Karpas-422 (cell line): ENCODE measurements around the gene ATG2A. TPM values are rescaled to one million over a fixed set of nuclear protein-coding genes. Genes with fewer than 3 reads are reported as not detected.

Experiments used
- DNase-seq: peaks from one replicate; pipeline ENCODE4 v3.0.0-alpha.2; 2015
- H2AFZ ChIP-seq: fragments of 200-600 bp; sonication (generic); 2 replicates; pipeline ENCODE4 v1.6.1; 2014; ENCODE audit warnings: antibody characterized with exemption, low read length, mixed read lengths
- H3K27ac ChIP-seq: fragments of 200-600 bp; sonication (generic); 2 replicates; pipeline ENCODE4 v1.5.1; 2014; ENCODE audit warnings: mild to moderate bottlenecking, low read length, moderate library complexity
- H3K27me3 ChIP-seq: fragments of 200-600 bp; sonication (generic); 2 replicates; pipeline ENCODE4 v1.6.1; 2014; ENCODE audit warnings: low read length, mixed read lengths
- H3K36me3 ChIP-seq: fragments of 200-600 bp; sonication (generic); 2 replicates; pipeline ENCODE4 v1.6.1; 2014; ENCODE audit warnings: low read length, mixed read lengths; ENCODE audit not compliant: insufficient read depth
- H3K4me1 ChIP-seq: fragments of 200-600 bp; sonication (generic); 2 replicates; pipeline ENCODE4 v1.6.1; 2014; ENCODE audit warnings: mild to moderate bottlenecking, low read length, mixed read lengths
- H3K4me2 ChIP-seq: fragments of 200-600 bp; sonication (generic); 2 replicates; pipeline ENCODE4 v1.6.1; 2014; ENCODE audit warnings: low read length, low read depth, mild to moderate bottlenecking; ENCODE audit not compliant: poor library complexity, severe bottlenecking
- H3K4me3 ChIP-seq: fragments of 200-600 bp; sonication (generic); 2 replicates; pipeline ENCODE4 v1.5.1; 2014; ENCODE audit warnings: mild to moderate bottlenecking, antibody characterized with exemption, low read length, mixed read lengths
- H3K79me2 ChIP-seq: fragments of 200-600 bp; sonication (generic); 2 replicates; pipeline ENCODE4 v1.6.1; 2014; ENCODE audit warnings: mild to moderate bottlenecking, low read length, mixed read lengths
- H3K9ac ChIP-seq: fragments of 200-600 bp; sonication (generic); 2 replicates; pipeline ENCODE4 v1.6.0; 2014; ENCODE audit warnings: low read length
- H3K9me2 ChIP-seq: fragments of 200-600 bp; sonication (generic), shearing (Covaris generic); replicated peaks from 2 replicates; pipeline ENCODE4 v1.6.0; 2014; ENCODE audit warnings: mild to moderate bottlenecking, low read length, moderate library complexity; ENCODE audit not compliant: insufficient read depth
- H3K9me3 ChIP-seq: fragments of 300-700, 200-600 bp; sonication (generic); 2 replicates; pipeline ENCODE4 v1.6.1; 2014; ENCODE audit warnings: low read length, mixed read lengths
- H4K20me1 ChIP-seq: fragments of 200-600 bp; sonication (generic); 2 replicates; pipeline ENCODE4 v1.6.1; 2014; ENCODE audit warnings: mild to moderate bottlenecking, antibody characterized with exemption, low read length, low read depth; ENCODE audit not compliant: insufficient read depth
- total RNA-seq: library from RNA; depleted of rRNA; stranded (reverse); fragments of >200 nt; shearing (Covaris generic); gene quantifications from 2 replicates; pipeline ENCODE4 v1.2.3, GENCODE V29; 2014; ENCODE audit warnings: low replicate concordance; rRNA removed

Gene ATG2A
- 16.2 and 24.6 TPM in 2 replicates for total RNA-seq

DNA sequence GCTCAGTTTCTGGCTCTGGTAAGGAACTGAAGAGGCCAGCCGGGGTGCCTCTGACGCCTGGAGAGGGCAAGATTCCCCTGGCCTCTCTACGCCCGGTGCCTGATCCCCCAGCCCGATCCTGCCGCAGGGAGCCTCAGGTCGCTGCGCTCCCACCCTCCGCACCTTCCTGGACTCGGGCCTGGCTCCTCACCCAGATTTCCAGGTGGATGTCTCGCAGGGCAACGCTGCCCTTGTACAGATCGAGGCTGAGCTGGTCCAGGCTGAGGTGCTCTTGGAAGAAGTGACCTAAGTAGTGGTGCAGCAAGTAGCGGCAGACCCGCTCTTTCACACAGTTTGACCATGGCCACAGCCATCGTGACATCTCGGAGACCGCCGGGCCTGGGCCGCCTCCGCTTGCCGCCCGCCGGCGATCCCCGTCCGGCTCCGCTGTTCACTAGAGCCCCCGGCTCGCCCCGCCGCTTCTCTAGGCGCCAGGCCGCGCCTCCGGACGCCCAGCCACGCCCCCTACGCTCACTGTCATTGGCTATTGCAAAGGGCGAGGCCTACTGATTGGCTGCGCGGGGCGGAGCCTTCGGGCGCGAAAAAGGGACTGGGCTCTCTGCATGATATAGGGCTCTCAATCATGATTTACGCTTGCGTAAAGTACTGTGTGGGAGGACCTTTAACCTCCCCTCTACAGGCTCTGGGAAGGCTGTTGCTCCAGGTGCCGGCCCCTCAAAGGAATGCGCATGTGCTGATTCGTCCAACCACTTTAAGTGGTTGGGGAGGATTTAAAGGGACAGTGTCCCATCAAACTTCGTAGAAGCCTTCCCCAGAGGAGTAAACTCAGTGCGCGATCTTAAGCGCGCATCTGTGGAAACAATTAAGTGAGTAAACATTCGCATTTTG lies at the start of gene ATG2A:
ATG2A (minus strand) TSS at position 435 of the 888 bp plus-strand sequence; CDS start at position 361, 74 bp downstream.
- peak within 1 kb of the TSS; percentile 90 for H2AFZ ChIP-seq

DNA sequence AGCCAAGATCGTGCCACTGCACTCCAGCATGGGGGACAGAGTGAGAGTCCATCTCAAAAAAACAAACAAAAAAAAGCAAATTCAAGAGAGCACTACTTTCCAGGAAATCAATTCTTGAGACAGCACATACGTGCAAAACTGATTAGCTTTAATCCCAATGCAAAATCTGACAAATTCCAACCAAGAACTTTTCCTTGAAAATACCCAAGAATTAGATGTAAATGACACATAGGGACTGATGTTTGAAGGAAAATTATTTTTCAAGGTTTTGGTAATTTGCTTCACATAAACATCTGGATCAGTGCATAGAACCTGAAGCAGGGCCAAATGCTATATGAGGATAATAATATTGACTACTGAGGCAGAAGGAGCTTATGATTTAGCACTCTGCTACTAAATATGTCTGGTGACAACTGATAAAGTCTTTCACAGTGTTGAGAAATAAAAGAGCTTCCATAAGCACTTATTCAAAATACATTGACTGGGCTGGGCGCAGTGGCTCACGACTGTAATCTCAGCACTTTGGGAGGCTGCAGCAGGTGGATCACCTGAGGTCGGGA lies 46.1 kb upstream of the ATG2A start:
- Histone ChIP-seq H3K27me3 (no peaks in the 10 kb centered on the region), H3K36me3 (no peaks in the 10 kb centered on the region), H3K4me1 (peaks cover 7% of the 10 kb centered on the region), H3K9me2 (no peaks in the 10 kb centered on the region), H3K27ac (no peak overlapping the region), H3K4me2 (no peak overlapping the region), H2AFZ (no peak overlapping the region), H3K4me3 (no peak overlapping the region), H3K79me2 (no peaks in the 10 kb centered on the region), H3K9ac (no peak overlapping the region), H4K20me1 (no peaks in the 10 kb centered on the region), H3K9me3 (no peaks in the 10 kb centered on the region)
- no peak for DNase-seq

More for the DNA sequence above, at the start of gene ATG2A:
- H3K27ac ChIP-seq = peak within 1 kb of the TSS; percentile 69
- no peaks in the 10 kb centered on the region for H4K20me1 ChIP-seq
- peaks cover 4% of the 10 kb centered on the region; the same call in 1 of the 2 replicates for H3K36me3 ChIP-seq
- H3K79me2 ChIP-seq = peaks cover 21% of the 10 kb centered on the region
- peak within 1 kb of the TSS; percentile 84 for H3K9ac ChIP-seq
- H3K4me2 ChIP-seq = peak within 1 kb of the TSS; percentile 99
- H3K9me3 ChIP-seq = no peaks in the 10 kb centered on the region
- H3K9me2 ChIP-seq = no peaks in the 10 kb centered on the region
- H3K4me3 ChIP-seq = peak within 1 kb of the TSS; percentile 85
- H3K27me3 ChIP-seq = no peaks in the 10 kb centered on the region
- peak; percentile 99 for DNase-seq
- H3K4me1 ChIP-seq = peaks cover 39% of the 10 kb centered on the region

DNA sequence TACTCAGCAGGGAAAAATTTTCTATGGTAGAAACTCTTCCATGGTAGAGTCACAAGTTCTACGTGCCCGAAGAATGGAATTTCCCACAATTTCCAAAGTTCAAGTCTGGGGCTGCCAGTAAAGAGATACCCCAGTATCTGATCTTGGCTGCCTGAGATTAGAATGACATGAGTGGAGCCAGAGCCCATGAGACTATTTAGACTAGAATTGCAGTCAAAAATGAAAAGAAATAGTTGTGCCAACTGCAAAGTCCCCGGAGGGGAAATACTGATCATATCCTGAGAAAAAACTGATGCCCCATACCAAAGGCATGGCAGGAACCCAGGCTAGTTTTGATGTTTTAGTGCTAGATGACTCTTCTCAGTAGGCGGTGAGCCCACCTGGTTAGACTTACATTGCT lies 43.7 kb upstream of the ATG2A start:
- no peaks in the 10 kb centered on the region for H3K9me2 ChIP-seq
- H3K27me3 ChIP-seq = no peaks in the 10 kb centered on the region
- no peaks in the 10 kb centered on the region for H4K20me1 ChIP-seq
- no peak for DNase-seq
- H3K9me3 ChIP-seq = no peaks in the 10 kb centered on the region
- no peaks in the 10 kb centered on the region for H3K36me3 ChIP-seq
- no peak overlapping the region for H3K4me2 ChIP-seq
- no peak overlapping the region for H2AFZ ChIP-seq
- H3K4me3 ChIP-seq = no peak overlapping the region
- H3K79me2 ChIP-seq = no peaks in the 10 kb centered on the region
- peaks cover 7% of the 10 kb centered on the region for H3K4me1 ChIP-seq
- no peak overlapping the region for H3K9ac ChIP-seq
- no peak overlapping the region for H3K27ac ChIP-seq

DNA sequence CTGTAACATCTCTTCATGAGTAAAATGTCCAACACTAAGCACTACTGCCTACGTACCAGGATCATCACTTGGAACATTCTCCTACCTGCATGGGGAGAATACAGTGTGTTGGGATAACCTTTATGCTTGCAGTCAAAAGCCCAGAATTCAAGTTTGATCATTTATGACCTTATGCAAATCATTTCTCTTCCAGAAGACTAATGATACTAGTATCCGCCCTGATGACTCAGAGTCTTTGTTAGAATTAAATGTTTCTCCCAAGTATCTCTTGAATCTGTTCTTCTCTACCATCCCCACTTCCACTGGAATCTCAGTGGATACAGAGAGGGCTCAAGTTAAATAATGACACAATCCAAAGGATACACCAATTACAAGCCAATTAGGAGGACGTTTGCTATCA lies 42.5 kb upstream of the ATG2A start:
- Histone ChIP-seq H3K4me1 (peaks cover 7% of the 10 kb centered on the region), H3K9ac (no peak overlapping the region), H3K27me3 (no peaks in the 10 kb centered on the region), H2AFZ (no peak overlapping the region), H3K9me2 (no peaks in the 10 kb centered on the region), H4K20me1 (no peaks in the 10 kb centered on the region), H3K4me2 (no peak overlapping the region), H3K36me3 (no peaks in the 10 kb centered on the region), H3K79me2 (no peaks in the 10 kb centered on the region), H3K9me3 (no peaks in the 10 kb centered on the region), H3K4me3 (no peak overlapping the region), H3K27ac (no peak overlapping the region)
- no peak for DNase-seq

DNA sequence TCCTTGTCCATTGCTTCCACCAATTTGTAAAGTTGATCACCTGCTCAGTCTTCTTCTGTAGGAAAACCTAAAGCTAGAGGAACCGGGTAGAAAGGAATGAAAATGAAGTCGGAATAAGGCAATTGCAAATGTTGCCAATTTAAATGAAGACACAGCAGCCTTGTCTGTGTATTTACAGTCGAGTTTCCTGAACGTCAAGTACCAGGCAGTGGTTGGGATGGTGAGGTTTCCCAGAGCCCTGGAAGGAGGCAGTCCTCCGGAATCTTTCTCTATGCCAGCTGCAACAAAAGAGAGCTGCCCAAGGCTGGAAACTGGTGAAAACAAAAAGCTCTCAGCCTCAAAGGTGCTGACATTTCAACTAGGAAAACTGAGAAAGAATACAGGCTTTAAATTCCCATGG lies 37.2 kb upstream of the ATG2A start:
- peaks cover 1% of the 10 kb centered on the region for H3K4me1 ChIP-seq
- no peaks in the 10 kb centered on the region for H3K79me2 ChIP-seq
- no peaks in the 10 kb centered on the region for H3K9me2 ChIP-seq
- no peak for DNase-seq
- no peak overlapping the region for H3K27ac ChIP-seq
- no peaks in the 10 kb centered on the region for H3K36me3 ChIP-seq
- H4K20me1 ChIP-seq = no peaks in the 10 kb centered on the region
- no peak overlapping the region for H3K4me2 ChIP-seq
- H3K9me3 ChIP-seq = no peaks in the 10 kb centered on the region
- no peaks in the 10 kb centered on the region for H3K27me3 ChIP-seq
- H3K9ac ChIP-seq = no peak overlapping the region
- no peak overlapping the region for H3K4me3 ChIP-seq
- H2AFZ ChIP-seq = no peak overlapping the region

DNA sequence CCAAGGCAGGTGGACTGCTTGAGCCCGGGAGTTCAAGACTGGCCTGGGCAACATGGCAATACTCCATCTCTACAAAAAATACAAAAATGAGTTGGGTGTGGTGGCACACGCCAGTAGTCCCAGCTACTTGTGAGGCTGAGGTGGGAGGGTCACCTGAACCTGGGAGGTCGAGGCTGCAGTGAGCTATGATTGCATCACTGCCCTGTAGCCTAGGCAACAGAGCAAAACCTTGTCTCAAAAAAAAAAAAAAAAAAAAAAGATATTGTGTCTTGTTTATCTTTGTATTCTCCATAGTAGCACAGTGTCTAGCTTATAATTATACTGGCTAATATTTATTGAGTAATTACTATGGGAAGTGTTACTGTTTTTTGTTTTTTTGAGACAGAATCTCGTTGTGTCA lies 34.5 kb upstream of the ATG2A start:
- H4K20me1 ChIP-seq = no peaks in the 10 kb centered on the region
- DNase-seq = no peak
- no peaks in the 10 kb centered on the region for H3K9me3 ChIP-seq
- no peak overlapping the region for H3K9ac ChIP-seq
- H3K4me2 ChIP-seq = no peak overlapping the region
- H3K36me3 ChIP-seq = no peaks in the 10 kb centered on the region
- no peak overlapping the region for H3K4me3 ChIP-seq
- peaks cover 4% of the 10 kb centered on the region for H3K4me1 ChIP-seq
- H3K27me3 ChIP-seq = no peaks in the 10 kb centered on the region
- no peak overlapping the region for H3K27ac ChIP-seq
- H3K79me2 ChIP-seq = no peaks in the 10 kb centered on the region
- no peaks in the 10 kb centered on the region for H3K9me2 ChIP-seq
- H2AFZ ChIP-seq = no peak overlapping the region

DNA sequence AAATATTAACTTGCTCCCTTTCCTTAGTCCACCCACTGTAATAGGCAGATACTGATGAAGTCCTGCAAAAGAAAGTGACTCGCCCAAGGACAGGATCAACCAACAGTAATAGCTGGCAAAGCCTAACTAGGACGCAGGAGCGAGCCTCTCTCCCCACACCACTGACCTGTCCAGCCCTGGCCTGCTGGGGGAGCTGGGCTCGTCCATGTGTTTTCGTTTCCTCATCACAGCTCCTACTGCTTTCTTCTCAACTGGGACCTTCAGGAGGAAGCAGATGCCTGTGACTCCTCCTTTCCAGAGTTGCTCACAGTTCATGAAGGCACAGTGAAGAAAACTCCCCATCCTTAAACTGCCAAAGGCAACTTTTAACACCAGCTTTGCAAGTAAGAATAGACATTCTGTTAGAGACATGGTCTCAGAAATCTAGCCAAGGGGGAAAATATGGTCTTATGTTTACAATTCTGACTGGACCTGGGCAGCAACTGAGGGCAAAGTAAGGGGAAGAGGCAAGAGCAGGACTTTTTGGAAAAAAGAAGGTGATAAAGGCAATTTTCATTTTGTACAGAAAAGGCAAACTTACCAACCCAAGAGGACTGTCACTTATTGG lies 30.3 kb upstream of the ATG2A start:
- H4K20me1 ChIP-seq = no peaks in the 10 kb centered on the region
- H3K79me2 ChIP-seq = no peaks in the 10 kb centered on the region
- H3K4me1 ChIP-seq = peaks cover 11% of the 10 kb centered on the region
- no peak overlapping the region for H3K9ac ChIP-seq
- H3K27ac ChIP-seq = no peak overlapping the region
- DNase-seq = no peak
- H3K36me3 ChIP-seq = no peaks in the 10 kb centered on the region
- H3K4me3 ChIP-seq = no peak overlapping the region
- H3K9me3 ChIP-seq = no peaks in the 10 kb centered on the region
- no peak overlapping the region for H3K4me2 ChIP-seq
- no peaks in the 10 kb centered on the region for H3K9me2 ChIP-seq
- no peaks in the 10 kb centered on the region for H3K27me3 ChIP-seq
- H2AFZ ChIP-seq = no peak overlapping the region

DNA sequence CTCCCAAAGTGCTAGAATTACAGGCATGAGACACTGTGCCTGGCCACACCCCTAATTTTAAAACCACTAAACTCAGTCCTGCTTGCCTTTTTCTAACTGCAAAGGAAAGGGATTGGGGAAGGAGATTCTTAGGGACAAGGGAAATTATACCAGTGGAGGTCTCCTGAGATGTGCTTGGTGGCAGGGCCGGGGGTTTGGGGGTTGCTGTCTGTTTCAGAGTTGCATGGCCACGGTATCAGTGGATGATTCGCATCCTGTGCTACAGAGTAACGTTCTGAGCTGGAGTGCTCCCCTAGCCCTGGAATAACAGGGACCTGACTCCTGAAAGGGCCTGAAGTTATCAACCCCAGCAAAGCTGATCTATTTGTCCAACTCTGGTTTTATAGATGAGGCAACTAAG lies 19.5 kb upstream of the ATG2A start:
- no peak overlapping the region for H3K4me3 ChIP-seq
- H3K9me3 ChIP-seq = no peaks in the 10 kb centered on the region
- no peak overlapping the region for H2AFZ ChIP-seq
- DNase-seq = no peak
- no peak overlapping the region for H3K27ac ChIP-seq
- no peaks in the 10 kb centered on the region for H3K79me2 ChIP-seq
- H3K36me3 ChIP-seq = no peaks in the 10 kb centered on the region
- H3K9me2 ChIP-seq = no peaks in the 10 kb centered on the region
- no peaks in the 10 kb centered on the region for H3K27me3 ChIP-seq
- no peak overlapping the region for H3K4me2 ChIP-seq
- no peak overlapping the region for H3K9ac ChIP-seq
- no peaks in the 10 kb centered on the region for H4K20me1 ChIP-seq
- peaks cover 6% of the 10 kb centered on the region; the same call in 1 of the 2 replicates for H3K4me1 ChIP-seq
